HG02571 (cell line): Measurements from ENCODE around the gene XYLT1.
"Not testable (repeated sequence)": the region's sequence is repeated elsewhere in the genome, so short reads cannot be mapped to it uniquely, and the experiment has no call there.

Experiments
- ATAC-seq: cut with Tn5 transposase; IDR thresholded peaks from one replicate; pipeline ENCODE4 v1.9.1; 2021; ENCODE audit warnings: mild to moderate bottlenecking, moderate library complexity; ENCODE audit not compliant: unreplicated experiment

The XYLT1 gene

GRCh38 chr16:17470908-17471718 is at the start of gene XYLT1:
TSS of gene XYLT1 (minus strand) at chr16:17470960. CDS start at chr16:17470796, 164 bp downstream.
- no peak for ATAC-seq

- ATAC-seq: no peak
These were observed 49.4 kb upstream of the XYLT1 start for GRCh38 chr16:17520111-17520510.

GRCh38 chr16:17519101-17519955 is 48.6 kb upstream of the XYLT1 start:
- ATAC-seq: no peak

GRCh38 chr16:17518441-17518840 is 47.7 kb upstream of the XYLT1 start:
- no peak for ATAC-seq

- no peak for ATAC-seq
These were observed 44.9 kb upstream of the XYLT1 start for GRCh38 chr16:17515421-17516210.

- ATAC-seq: no peak
These were observed 42.0 kb upstream of the XYLT1 start for GRCh38 chr16:17512636-17513220.

GRCh38 chr16:17511340-17511739 is 40.6 kb upstream of the XYLT1 start:
- no peak for ATAC-seq

- ATAC-seq: no peak
These were observed 39.8 kb upstream of the XYLT1 start for GRCh38 chr16:17510567-17510966.

GRCh38 chr16:17509194-17509593 is 38.4 kb upstream of the XYLT1 start:
- no peak for ATAC-seq

- ATAC-seq: no peak
These were observed 37.5 kb upstream of the XYLT1 start for GRCh38 chr16:17508303-17508702.

- ATAC-seq: not testable (repeated sequence)
These were observed 36.8 kb upstream of the XYLT1 start for GRCh38 chr16:17507516-17507915.

- not testable (repeated sequence) for ATAC-seq
These were observed 35.1 kb upstream of the XYLT1 start for GRCh38 chr16:17505828-17506227.

GRCh38 chr16:17504050-17504449 is 33.3 kb upstream of the XYLT1 start:
- no peak for ATAC-seq

- ATAC-seq: no peak
These were observed 32.6 kb upstream of the XYLT1 start for GRCh38 chr16:17503331-17503730.

GRCh38 chr16:17501321-17501720 is 30.6 kb upstream of the XYLT1 start:
- no peak for ATAC-seq

GRCh38 chr16:17499223-17499902 is 28.6 kb upstream of the XYLT1 start:
- no peak for ATAC-seq

GRCh38 chr16:17497648-17498047 is 26.9 kb upstream of the XYLT1 start:
- ATAC-seq: no peak

- no peak for ATAC-seq
These were observed 26.1 kb upstream of the XYLT1 start for GRCh38 chr16:17496891-17497290.

- no peak for ATAC-seq
These were observed 22.3 kb upstream of the XYLT1 start for GRCh38 chr16:17493012-17493411.

- ATAC-seq: no peak
These were observed 20.4 kb upstream of the XYLT1 start for GRCh38 chr16:17491140-17491662.
